Activated CD4-positive, alpha-beta T cell treated with anti-CD3 and anti-CD28 coated beads for 4 hours (primary cell): ENCODE data around the gene AFTPH.
"Not testable (repeated sequence)": the region's sequence is repeated elsewhere in the genome, so short reads cannot be mapped to it uniquely, and the experiment has no call there.

Source experiments
- DNase-seq, 2 donors: peaks; one replicate each; pipeline ENCODE4 v3.0.0-alpha.2; 2020

The AFTPH gene

GRCh38 chr2:64498438-64498837, 25.7 kb upstream of the AFTPH start:
- DNase-seq = no peak

GRCh38 chr2:64500549-64500948, 23.6 kb upstream of the AFTPH start:
- no peak for DNase-seq

DNA sequence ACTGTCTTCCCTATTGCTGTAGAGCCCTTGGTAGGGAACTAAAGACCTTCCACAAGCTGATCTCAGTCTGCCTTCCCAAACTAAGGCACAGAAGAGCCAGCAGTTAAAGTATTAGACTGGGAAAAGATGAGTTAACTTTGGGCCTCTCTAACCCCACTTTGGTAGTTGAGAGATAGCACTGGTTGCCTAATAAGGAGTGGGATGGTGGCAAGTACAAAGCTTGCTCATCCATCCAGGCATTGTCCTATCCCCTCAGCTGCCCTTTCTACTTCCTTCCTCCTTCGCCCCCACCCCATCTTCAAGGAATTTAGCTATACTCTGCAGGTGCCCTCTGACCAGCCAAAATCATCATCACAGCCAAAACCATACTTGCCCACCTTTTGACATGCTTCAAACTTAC, 22.2 kb upstream of the AFTPH start:
- DNase-seq = no peak

DNA sequence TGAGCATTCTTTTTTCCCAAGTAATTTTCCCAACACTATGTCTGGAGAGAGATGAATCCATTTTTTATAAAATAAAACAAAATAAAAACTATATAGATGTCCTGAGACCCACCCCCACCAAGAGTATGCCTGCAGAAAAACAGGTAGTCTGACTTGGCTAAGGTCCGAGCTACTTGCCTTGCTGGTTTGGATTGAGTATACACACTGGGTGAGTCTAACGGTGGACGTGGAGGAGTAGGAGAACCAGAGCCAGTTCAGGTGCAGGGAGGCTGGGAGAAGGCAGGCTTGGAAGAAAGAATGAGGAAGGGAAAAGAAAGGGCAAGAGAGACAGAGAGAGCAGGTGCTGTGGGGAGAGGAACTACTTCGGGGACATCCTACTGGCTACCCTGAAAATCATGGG, 21.3 kb upstream of the AFTPH start:
- DNase-seq = no peak

DNA sequence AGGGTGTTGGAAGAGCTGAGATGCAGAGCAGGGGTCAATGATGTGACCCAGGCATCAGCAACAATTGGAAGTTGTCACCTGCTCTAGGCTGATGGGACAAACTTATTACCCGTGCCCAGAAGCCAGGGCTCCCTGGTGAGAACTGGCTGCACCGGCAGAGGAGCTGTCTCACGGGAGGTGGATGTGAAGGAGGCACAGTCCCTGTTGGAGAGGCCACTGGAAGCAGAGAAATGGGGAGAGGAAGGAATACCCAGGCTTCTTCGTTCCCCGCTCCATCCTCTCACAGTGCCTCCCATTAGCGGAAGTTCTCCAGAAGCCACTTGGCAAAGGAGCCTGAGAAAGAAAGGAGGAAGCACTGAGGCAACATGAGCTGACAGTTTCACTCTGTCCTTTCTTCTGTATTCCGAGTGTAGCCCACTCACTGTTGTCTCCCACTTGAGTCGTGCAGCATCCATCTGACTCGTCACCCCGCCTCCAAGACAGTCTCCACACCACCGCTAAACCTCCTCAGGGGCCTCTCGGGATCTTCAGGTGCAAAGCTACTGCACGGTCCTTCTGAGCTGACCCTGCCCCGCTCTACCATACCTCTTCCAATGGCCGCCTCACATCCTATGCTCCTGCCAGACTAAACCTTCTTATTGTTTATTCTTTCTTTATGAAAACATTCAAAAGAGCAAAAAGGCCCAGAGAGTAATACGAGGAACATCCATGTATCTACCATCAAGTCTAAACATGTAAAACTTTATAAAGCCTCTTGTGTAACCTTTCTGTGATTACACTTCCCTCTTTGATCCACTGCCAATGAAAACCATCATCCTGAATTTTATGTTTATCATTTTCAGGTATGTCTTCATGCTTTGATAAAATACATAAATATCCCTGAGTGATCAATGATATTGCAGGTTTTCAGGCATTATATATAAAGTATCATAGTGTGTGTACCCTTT, 19.1 kb upstream of the AFTPH start:
- no peak for DNase-seq

DNA sequence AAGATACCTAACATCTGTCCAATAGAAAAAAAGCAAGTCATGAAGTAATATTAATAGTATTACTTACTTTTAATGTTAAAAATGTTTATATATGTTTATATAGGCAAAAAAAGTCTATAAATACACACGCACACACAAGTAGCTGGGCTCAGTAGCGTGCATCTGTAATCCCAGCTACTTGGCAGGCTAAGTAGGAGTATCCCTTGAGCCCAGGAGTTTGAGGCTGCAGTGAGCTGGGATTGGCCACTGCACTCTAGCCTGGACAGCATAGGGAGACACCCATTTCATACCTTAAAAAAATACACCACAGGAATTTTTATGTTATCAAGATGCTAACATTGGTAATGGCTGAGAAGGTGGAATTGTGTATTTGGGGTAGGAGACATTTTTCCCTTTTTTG, 17.4 kb upstream of the AFTPH start:
- DNase-seq = no peak

- DNase-seq = no peak
Measured at GRCh38 chr2:64514008-64514407, 10.1 kb upstream of the AFTPH start.

DNA sequence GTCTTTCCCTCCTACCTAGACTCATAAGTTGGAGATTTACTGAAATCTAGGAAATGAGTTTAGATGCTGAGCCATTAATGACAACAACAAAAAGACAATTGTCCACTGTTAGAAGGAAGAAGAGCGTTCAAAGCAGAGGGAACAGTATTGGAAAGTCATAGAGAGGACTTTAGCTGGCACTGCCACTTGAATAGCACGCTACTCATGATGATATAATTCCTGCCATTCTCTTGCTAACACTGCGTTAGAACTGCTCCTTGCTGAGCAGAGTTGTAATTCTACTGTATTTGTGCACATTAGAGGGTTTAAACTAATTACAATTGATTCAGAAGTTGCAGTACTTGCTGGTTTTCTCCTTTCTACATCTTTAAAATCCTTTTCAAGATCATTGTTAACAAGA, 9.0 kb upstream of the AFTPH start:
- no peak for DNase-seq

- DNase-seq = no peak
Measured at GRCh38 chr2:64516651-64517510, 7.2 kb upstream of the AFTPH start.

- DNase-seq = no peak
Measured at GRCh38 chr2:64517511-64517884, 6.6 kb upstream of the AFTPH start.

DNA sequence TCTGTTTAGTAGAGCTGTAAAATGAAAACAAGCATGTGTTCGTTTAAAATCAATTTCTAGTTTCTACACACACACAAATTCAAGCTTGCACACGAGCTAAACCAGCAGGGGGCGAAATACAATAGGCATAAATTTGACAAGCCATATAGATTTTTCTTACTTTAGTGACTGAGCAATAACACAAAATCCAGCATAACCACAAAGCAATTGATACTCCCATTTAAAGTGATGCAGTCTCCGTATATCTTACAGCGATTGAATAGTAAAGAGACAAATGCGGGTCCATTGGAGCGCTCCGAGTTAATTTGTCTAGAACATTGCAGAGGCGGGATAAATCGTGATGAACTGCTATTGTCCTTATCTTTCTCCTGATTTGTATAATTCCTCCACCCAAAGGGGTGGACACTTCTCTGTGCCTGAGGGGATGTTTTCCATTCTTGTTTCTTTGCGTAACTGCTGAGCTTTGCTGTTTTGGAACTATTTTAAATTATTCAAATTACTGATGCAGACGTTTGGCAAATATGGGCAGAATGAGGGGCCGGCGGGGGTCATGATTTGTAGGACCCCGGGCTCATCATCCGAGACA, 1.2 kb upstream of the AFTPH start:
- peak; percentile 74 to 82 for DNase-seq

GRCh38 chr2:64524604-64525316, 632 bp downstream of the AFTPH start:
- DNase-seq = peak; percentile 4 to 26

DNA sequence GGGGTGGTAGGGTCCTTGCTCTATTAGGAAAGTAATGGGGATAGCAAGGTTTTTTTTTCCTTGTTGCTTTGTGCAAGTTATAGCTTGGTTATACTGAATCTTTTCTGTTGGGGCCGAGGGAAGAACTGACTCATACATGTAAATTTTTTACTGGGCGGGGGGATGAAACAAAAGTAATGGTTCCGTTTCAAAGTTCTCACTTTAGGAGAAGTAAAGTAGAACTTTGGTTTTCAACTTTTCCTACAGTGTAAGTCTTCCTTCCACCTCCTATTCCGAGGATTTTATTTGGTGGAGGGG, 1.1 kb downstream of the AFTPH start:
- peak; percentile 38 to 60 for DNase-seq

DNA sequence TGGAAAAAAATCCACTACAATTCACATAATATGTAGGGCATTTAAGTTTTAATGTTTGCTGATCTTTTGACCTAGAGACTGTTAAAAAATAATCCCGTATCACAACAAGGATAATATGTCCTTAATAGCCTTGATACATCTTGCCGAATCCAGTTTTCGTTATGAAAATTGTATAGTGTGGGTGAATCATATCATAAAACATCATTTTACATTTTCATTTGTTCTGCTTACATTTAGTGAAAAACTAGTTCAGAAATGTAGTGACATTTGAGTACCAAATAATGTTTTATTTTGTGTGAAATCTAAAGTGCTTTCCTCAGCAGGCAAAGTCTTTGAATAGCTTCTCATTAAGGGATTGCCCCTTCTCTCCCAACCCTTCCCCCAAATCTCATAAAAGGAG, 1.9 kb downstream of the AFTPH start:
- no peak for DNase-seq

DNA sequence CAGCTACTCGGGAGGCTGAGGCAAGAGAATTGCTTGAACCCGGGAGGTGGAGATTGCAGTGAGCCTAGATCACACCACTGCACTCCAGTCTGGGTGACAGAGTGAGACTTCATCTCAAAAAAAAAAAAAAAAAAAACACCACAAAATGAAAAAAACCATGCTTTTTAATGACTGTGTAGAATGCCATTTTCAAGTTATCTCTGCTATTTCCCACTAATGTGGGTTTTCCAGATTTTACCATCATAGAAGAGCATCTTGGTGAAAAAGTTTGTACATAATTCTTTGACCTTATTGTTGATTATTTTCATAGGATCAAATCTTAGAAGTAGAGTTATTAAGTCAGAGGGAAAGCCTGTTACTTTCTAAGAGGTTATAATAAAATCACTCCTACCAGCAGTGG, 6.8 kb downstream of the AFTPH start:
- DNase-seq = not testable (repeated sequence)

GRCh38 chr2:64532030-64532429, 7.9 kb downstream of the AFTPH start:
- DNase-seq = no peak

DNA sequence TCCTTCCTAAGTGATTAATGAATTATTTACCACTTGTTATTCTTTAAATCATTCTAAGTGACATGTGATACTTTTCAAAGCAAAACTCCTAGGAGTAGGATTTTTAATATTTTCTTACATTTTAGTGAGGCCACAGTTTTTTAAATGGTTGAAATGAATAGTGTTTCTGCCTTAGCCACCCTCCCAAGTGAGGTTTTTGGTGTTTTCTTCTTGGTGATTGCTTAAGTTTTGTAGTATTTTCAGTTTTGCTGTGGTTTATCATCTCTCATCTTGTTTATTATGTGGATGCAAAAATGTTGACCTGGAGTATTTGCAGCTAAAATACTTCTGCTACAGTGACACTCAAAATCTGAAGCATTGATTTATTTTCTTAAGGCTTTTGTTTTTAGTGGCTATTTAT, 9.8 kb downstream of the AFTPH start:
- no peak for DNase-seq

DNA sequence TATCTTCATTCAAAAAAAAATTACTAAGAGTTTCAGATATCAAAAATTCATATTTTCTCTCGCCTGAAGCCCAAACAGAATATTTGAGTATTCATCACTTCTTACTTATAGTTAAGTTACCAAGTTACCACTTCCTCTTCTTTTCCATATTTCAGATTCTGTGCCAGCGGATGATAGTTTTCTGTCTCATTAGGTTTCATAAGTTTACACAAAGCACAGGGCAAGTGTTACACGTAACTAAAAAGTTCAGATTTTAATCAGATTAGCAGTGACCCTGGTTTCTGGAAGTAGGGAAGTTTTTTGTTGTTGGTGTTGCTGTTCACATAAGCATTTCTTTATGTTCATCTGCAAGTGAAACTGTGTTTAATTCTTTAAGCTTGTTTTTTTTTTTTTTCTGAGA, 10.2 kb downstream of the AFTPH start:
- DNase-seq = no peak

DNA sequence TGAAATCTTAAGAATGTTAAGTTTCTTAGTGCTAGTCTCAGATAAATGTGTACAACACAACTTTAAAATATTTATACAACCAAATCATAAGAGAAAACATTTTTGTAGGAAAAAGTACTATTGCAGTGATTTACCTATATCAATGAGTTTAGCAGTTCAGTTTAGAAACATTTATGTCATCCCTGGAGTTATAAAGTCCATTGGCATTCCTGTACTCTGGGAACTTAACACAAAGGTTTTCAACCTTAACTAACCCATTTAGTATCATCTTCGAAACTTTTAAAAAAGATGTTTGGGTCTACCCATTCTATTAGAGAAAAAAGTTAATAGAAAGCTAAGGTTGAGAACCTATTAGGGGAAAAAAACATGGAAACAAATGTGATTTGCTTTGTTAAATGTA, 10.9 kb downstream of the AFTPH start:
- DNase-seq = no peak

GRCh38 chr2:64537991-64538390, 13.9 kb downstream of the AFTPH start:
- DNase-seq = no peak

- DNase-seq = no peak
Measured at GRCh38 chr2:64538764-64539433, 14.8 kb downstream of the AFTPH start.

GRCh38 chr2:64540615-64541014, 16.5 kb downstream of the AFTPH start:
- no peak for DNase-seq

DNA sequence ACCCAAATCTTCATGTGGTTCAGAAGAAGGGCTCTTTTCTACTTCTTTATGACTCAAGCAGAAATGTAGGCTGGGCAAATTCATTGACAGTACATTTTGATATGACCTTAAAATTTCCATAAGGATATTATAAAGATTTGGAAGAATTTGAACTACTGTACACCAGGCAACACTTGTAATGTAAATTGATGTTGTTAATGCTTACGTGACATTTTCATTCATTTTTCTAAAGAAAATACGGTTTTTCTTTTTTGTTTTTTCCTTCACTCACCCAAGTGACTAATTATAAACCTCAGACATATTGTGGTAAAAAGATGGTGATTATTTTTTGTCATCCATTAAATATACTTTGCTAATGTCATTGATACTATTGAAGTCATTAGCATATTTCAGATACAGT, 17.4 kb downstream of the AFTPH start:
- DNase-seq = no peak
